HG03066 (cell line): ENCODE data around the gene GUCA2B.

Experiments used
- ATAC-seq: cut with Tn5 transposase; IDR thresholded peaks from one replicate; pipeline ENCODE4 v1.9.1; 2021; ENCODE audit warnings: low read depth; ENCODE audit not compliant: unreplicated experiment

The GUCA2B gene

DNA sequence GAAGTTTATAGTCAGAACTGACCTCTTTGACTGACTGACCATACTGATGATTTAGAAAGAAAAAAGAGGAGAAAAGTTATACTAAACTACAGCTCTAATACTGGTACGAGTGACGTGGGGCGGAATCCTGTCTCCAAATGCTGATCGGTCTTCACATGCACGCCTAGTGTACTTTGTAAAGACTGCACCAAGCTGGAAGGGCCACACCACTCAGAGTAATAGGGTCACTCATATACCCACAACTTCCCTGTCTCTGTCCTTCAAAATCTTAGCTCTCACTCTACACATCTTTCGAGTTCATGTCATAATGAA is 30.7 kb downstream of the GUCA2B start:
- ATAC-seq, result no peak

DNA sequence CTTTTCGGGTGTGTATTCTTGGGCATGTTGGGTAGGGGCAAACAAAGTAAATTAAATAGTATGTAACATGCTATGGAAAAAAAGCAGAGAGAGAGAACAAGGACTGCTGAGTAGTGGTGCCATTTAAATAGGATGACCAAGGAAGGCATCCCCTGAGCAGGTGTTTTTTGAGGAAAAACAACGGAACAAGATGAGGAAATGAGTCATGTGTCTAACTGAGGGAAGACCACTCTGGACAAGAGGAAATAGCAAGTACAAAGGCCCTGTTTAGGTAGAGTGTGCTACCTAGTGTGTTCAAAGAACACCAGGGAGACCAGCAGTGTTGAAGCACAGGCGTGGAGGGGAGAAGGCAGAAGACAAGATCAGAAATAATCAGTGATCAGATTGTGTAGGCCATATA is 31.4 kb downstream of the GUCA2B start:
- ATAC-seq, result no peak

DNA sequence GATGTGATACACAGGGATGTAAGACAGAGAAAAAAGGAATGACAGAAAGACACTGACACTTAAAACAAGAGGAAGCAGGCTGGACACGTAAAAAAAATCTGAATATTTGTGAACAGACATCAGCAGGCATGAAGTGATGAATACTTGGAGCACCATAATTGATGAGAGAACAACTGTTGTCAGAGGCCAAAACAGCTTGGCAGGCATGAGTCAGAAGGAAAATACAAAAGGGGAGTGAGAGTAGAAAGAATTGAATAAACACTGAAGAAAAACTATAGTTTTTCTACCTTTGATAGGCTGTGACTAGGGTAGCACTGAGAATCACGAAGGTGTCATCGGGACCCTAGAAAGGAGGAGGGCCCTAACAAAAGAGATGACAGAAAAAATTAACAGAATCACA is 32.9 kb downstream of the GUCA2B start:
- no peak for ATAC-seq

DNA sequence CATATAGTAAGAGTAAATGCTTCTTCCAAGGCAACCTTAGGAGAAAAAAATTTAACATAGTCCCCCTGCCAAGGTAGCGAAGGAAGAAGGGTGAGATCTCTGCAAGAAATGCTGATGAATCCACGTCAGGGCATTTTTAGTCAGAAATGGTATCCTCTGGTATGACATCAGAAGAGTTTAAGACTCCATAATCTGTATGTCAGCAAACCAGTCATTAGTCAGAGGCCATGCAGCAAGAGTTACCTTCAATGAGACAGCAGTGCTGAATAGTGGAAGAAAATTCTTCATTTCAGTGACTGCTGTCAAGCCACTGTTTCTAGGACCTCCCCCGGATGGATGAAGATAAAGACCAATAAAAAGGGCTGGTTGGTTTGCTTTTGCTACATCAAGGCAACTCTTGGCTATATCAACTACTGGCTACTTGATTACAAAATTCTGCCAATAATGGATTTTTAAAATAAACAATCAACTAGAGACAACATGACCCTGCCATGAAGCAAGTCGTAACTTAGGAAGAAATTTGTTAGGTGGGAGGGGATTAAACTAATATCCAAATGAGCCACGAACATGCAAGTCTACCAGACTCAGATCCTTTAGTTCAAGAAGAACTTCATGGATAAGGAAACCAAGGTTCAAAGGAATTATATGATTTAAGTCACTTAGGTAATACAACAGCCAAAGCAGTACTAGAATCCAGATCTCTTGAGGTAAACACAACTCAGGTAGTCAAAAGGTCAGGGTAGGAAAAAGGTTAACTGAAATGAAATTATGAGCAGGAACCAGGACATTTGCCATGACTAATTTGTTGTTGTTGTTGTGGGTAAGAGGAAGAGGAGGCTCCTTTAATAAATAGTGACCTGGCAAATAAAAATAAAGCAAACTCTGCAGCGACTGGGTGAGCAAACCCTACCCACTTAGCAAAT is 37.0 kb downstream of the GUCA2B start:
- no peak for ATAC-seq

DNA sequence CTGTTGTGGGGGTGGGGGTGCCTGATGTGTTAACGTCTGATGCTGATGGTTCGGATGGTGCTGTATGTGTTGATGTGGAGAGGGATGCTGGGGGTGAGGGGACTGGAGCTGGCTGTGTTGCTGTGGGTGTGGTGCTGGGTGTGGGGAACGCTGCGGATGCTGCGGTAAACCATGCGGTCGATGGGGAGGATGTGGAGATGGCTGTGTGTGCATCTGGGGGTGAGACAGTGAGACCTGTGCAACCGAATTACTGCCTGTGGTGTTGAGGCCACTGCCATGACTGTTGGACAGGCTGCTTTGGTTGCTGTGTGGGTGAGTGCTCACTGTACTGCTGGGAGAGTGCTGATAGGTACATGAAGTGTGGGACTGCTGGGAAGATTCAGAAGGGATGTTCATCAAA is 38.1 kb downstream of the GUCA2B start:
- ATAC-seq, result no peak

DNA sequence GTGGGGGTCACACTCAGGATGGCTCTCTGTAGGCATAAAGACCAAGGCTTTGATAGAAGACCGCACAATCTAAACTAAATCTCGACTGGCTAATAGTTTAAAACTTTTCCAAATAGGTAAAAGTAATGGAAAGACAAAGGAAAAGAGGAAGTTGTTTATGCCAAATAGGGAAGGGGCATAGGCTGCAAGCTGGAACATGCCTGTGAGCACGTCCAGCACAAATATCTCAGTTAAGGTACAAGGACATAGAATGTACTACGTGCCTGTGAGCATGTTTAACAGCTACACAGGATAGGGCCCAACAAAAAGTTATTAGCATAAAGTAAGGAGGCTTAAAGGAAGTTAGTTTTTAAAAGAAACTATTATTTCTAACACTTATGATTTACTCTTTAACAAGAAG is 38.9 kb downstream of the GUCA2B start:
- no peak for ATAC-seq

DNA sequence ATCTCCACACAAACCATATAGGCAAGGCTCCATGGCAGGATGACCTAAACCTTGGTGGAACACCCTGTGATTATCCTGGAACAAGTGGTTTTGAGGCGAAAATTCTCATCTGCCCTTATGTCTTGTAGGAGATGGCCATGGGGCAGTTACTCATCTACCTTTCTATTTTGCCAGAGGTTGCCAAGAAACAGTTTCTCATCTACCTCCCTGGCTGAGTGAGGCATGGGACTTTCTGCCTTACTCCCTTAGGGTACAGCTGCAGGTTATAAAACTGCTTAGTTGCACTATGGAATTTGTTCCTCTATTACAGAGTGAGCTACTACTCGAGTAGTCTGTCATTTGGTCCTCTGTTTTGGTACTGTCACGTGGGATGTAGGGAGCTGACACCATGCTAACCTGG is 42.6 kb downstream of the GUCA2B start:
- no peak for ATAC-seq

DNA sequence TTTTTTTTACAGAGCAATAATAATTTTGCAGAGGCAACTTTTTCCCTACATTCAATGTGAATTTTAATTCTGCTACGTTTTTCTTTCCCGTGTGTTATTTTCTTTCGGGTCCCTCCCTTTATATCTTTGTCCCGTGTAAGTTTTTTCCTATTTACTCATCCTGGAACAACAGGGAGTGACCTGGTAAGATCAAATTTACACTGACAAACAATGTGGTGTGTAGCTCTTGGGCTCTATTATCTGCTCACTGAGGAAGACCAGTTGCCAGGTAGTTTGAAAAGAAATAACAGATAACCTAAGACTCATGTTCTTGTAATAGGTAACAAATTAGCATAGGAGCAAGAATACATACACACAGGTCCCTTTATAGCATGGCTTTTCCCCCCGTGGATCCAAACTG is 45.0 kb downstream of the GUCA2B start:
- no peak for ATAC-seq

DNA sequence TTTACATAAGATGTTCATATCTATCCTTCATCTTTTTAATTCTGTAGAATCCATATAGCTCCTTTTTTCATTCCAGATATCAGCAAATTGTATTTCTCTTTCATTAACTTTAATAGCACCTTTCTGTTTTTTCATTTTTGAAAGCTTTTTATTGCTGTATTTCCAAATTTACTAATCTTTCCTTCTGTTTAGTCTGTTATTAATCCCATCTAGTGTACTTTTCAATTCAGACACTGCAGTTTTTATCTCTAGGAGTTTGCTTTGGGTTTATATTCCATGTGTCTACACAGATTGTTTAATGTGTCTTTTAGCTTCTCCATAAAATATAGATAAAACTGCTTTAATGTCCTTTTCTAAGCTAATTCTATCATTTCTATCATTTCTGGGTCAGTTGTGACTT is 48.8 kb downstream of the GUCA2B start:
- no peak for ATAC-seq
